Kidney (tissue), 14 donors: ENCODE results near the gene FARS2. TPM values are rescaled to one million over a fixed set of nuclear protein-coding genes. Genes with fewer than 3 reads are reported as not detected.
A peak's percentile ranks its signal among the peaks of the same experiment; 100 is the strongest.

ENCODE experiments used
- DNase-seq, 5 donors: peaks; one replicate each; pipeline ENCODE4 v3.0.0-alpha.2; 2013 to 2020
- FAIRE-seq: peaks from 2 replicates; lab custom pipeline; 2012; peaks lifted over from hg19 to GRCh38; lab: Jason Lieb, UNC
- H3K27ac ChIP-seq, 2 donors: one replicate each; pipeline ENCODE4 v1.7.0; 2013; ENCODE audit warnings: low read depth in 2 of 2, low read length in 2 of 2, inconsistent platforms in 1 of 2
- H3K27me3 ChIP-seq: one replicate; pipeline ENCODE4 v1.7.1; 2013; ENCODE audit warnings: low read length, inconsistent platforms; ENCODE audit not compliant: control insufficient read depth, insufficient read depth
- H3K36me3 ChIP-seq, 3 donors: one replicate each; pipeline versions ENCODE4 v1.7.0 to v1.7.1; 2013; ENCODE audit warnings: low read length in 3 of 3, control low read depth in 1 of 3, inconsistent platforms in 1 of 3; ENCODE audit not compliant: insufficient read depth in 3 of 3, control insufficient read depth in 2 of 3
- H3K4me1 ChIP-seq, 3 donors: one replicate each; pipeline versions ENCODE4 v1.7.0 to v1.7.1; 2013; ENCODE audit warnings: low read length in 3 of 3, inconsistent platforms in 1 of 3, low read depth in 1 of 3; ENCODE audit not compliant: control insufficient read depth in 2 of 3, insufficient read depth in 2 of 3
- H3K4me3 ChIP-seq, 3 donors: one replicate each; pipeline versions ENCODE4 v1.7.0 to v1.8.1; 2013; ENCODE audit warnings: low read length in 3 of 3, control low read depth in 1 of 3, inconsistent platforms in 1 of 3
- H3K9ac ChIP-seq, 3 donors: one replicate each; pipeline versions ENCODE4 v1.7.0 to v1.7.1; 2013; ENCODE audit warnings: low read length in 3 of 3, control low read depth in 1 of 3, inconsistent platforms in 1 of 3
- H3K9me3 ChIP-seq, 3 donors: one replicate each; pipeline versions ENCODE4 v1.7.0 to v1.7.1; 2013; ENCODE audit warnings: low read length in 3 of 3, control low read depth in 1 of 3, inconsistent platforms in 1 of 3; ENCODE audit not compliant: control insufficient read depth in 2 of 3, insufficient read depth in 1 of 3
- CTCF ChIP-seq: IDR thresholded peaks from 3 replicates; pipeline ENCODE4 v1.5.1; 2012; ENCODE audit warnings: mild to moderate bottlenecking, moderate library complexity, borderline replicate concordance; ENCODE audit not compliant: insufficient read depth; ENCODE audit errors: extremely low read depth
- intact Hi-C: fragments of 100-400 bp; cut with DNase I; formaldehyde crosslinking; loops from one replicate; pipeline ENCODE4 v1.11.1; 2022
- polyA plus RNA-seq: library from polyadenylated mRNA; stranded (reverse); fragments of 350-450 nt; fragmentation: Illumina TruSeq; extraction: RNeasy Lipid Tissue Mini Kit (QIAGEN cat#74804); gene quantifications from one replicate; pipeline ENCODE4 v1.2.3, GENCODE V29; 2014; ENCODE audit warnings: low read depth, low replicate concordance; ENCODE audit not compliant: insufficient read depth
- total RNA-seq: library from RNA; stranded (reverse); fragmentation: NEBNext Ultra II Directional; extraction: Animal tissue kit (Norgen Biotek cat#: 25700); gene quantifications from one replicate; pipeline ENCODE4 v1.2.1, GENCODE V29; 2021
- donor health status: control.
- donor health status: control.
- donor health status: control.
- donor health status: control.
- donor health status: control.
- donor health status: DM: yes; HTN: yes; CAD: no.
- donor health status: Normal renal cell carcinoma (clear cell type).

FARS2 gene
- total and polyA plus RNA-seq, 2 donors from 2014 or later, result 22.1 to 24.8 TPM

- Histone ChIP-seq H3K9me3 (no peaks in the 10 kb centered on the region), H3K27ac (no peak overlapping the region), H3K27me3 (no peaks in the 10 kb centered on the region), H3K36me3 (no peaks in the 10 kb centered on the region), H3K4me3 (no peak overlapping the region), H3K9ac (no peak overlapping the region), H3K4me1 (no peaks in the 10 kb centered on the region)
- FAIRE-seq (no peak), DNase-seq (no peak)
- TF ChIP-seq CTCF, result no peak
- intact Hi-C loops, result no loop called here
Measured at GRCh38 chr6:5294392-5295211, 33.3 kb downstream of the FARS2 start.

- DNase-seq (peak in 1 of 5 donors; percentile 38), FAIRE-seq (no peak)
- H3K36me3 ChIP-seq, result no peaks in the 10 kb centered on the region
- no peaks in the 10 kb centered on the region for H3K4me1 ChIP-seq
- no peaks in the 10 kb centered on the region for H3K27me3 ChIP-seq
- no peak overlapping the region for H3K27ac ChIP-seq
- intact Hi-C loops, result no loop called here
- no peaks in the 10 kb centered on the region for H3K9me3 ChIP-seq
- H3K9ac ChIP-seq, result no peak overlapping the region
- H3K4me3 ChIP-seq, result no peak overlapping the region
- no peak for TF ChIP-seq CTCF
Measured at GRCh38 chr6:5295623-5296022, 34.3 kb downstream of the FARS2 start.

GRCh38 chr6:5300206-5300764 lies 39.0 kb downstream of the FARS2 start:
- Histone ChIP-seq H3K9me3 (no peaks in the 10 kb centered on the region), H3K9ac (no peak overlapping the region), H3K27me3 (no peaks in the 10 kb centered on the region), H3K4me3 (no peak overlapping the region), H3K27ac (no peak overlapping the region), H3K36me3 (no peaks in the 10 kb centered on the region), H3K4me1 (peaks cover 0 to 5% (median 5%) of the 10 kb centered on the region in 3 donors)
- DNase-seq, result no peak
- no peak for TF ChIP-seq CTCF
- intact Hi-C loops, result no loop called here
- no peak for FAIRE-seq
